Psoas muscle (tissue), 8 donors: Measurements from ENCODE around the gene ABHD16B. TPM values are rescaled to one million over a fixed set of nuclear protein-coding genes. Genes with fewer than 3 reads are reported as not detected.
A peak's percentile ranks its signal among the peaks of the same experiment; 100 is the strongest.

Experiments
- ATAC-seq, 4 donors: fragments of 200-7000 bp; cut with Tn5 transposase; one replicate each; pipeline ENCODE4 v1.9.1; 2020; ENCODE audit warnings: moderate library complexity in 3 of 4, mild to moderate bottlenecking in 2 of 4
- DNase-seq, 2 donors: peaks; one replicate each; pipeline ENCODE4 v3.0.0-alpha.2; 2020
- H3K27ac ChIP-seq: fragments of 200-600 bp; one replicate; pipeline ENCODE4 v1.8.0; 2022
- H3K27me3 ChIP-seq, 3 donors: fragments of 200-600 bp in 1 of 3; one replicate each; pipeline versions ENCODE4 v1.6.1 to v1.8.0; 2013 to 2022; ENCODE audit warnings: low read length in 2 of 3, mild to moderate bottlenecking in 2 of 3, moderate library complexity in 1 of 3; ENCODE audit not compliant: insufficient read depth in 3 of 3
- H3K36me3 ChIP-seq, 2 donors: fragments of 200-600 bp in 1 of 2; one replicate each; pipeline versions ENCODE4 v1.6.1 to v1.8.0; 2013 to 2022; ENCODE audit warnings: low read depth in 1 of 2, mild to moderate bottlenecking in 1 of 2, moderate library complexity in 1 of 2; ENCODE audit not compliant: insufficient read depth in 1 of 2
- H3K4me1 ChIP-seq: fragments of 200-600 bp; one replicate; pipeline ENCODE4 v1.8.0; 2022
- H3K4me3 ChIP-seq: fragments of 200-600 bp; one replicate; pipeline ENCODE4 v1.8.0; 2022; ENCODE audit warnings: mild to moderate bottlenecking
- H3K9me3 ChIP-seq: fragments of 200-600 bp; one replicate; pipeline ENCODE4 v1.8.0; 2022
- CTCF ChIP-seq: fragments of 200-600 bp; IDR thresholded peaks from one replicate; pipeline ENCODE4 v1.8.0; 2022; ENCODE audit warnings: antibody characterized with exemption
- WGBS, 3 donors: extraction: QIAGEN DNeasy Blood & Tissue Kit; methylation state at CpG; one replicate each; pipeline versions ENCODE4 v1.1.6 to v1.1.7; 2013; 5-methylcytosine and 5-hydroxymethylcytosine counted together
- intact Hi-C, 2 donors: fragments of 100-400 bp; cut with DNase I; formaldehyde crosslinking; loops; one replicate each; pipeline versions ENCODE4 v1.11.0 to v1.14.2; 2022
- long read RNA-seq, 2 donors: library from polyadenylated mRNA; unstranded; transcript quantifications; one replicate each; pipeline ENCODE4 v2.0.0, GENCODE V29; 2021
- polyA plus RNA-seq, 3 donors: library from polyadenylated mRNA; stranded (reverse); fragments of 200-250 nt; gene quantifications; one replicate each; pipeline ENCODE4 v1.2.3, GENCODE V29; 2013
- total RNA-seq, 4 donors: library from RNA; stranded (reverse); fragmentation: NEBNext Ultra II Directional in 2 of 4; extraction: Animal tissue kit (Norgen Biotek cat#: 25700) in 2 of 4; gene quantifications; one replicate each; pipeline versions ENCODE4 v1.2.1 to v1.2.4, GENCODE V29; 2021 to 2023
- donor health status: healthy with polysubstance abuse.
- donor health status: DM: no; HTN: no; CAD: no; lungs with moderate emphysema.
- donor health status: Bipolar disorder and iron deficiency.
- donor health status: healthy.
- donor health status: DM: yes; HTN: yes; CAD: no.
- donor health status: DM: no; HTN: no; CAD: no.
- donor health status: DM: no; HTN: no; CAD: no.
- donor health status: DM: yes; HTN: yes; CAD: no.

The ABHD16B gene
- total RNA-seq (not detected), polyA plus RNA-seq (1 to 10 TPM in 1 of 3 donors, under 1 TPM in 2; 0.04 to 3.2 (median 0.34) TPM)
- long read RNA-seq, donor 1, partial matches to known transcripts: 0 of 1 reads
- long read RNA-seq, donor 1, other reads (novel, unspliced or antisense): 0 of 1 reads
- long read RNA-seq, donor 2: 0 reads

GRCh38 chr20:63861365-63861934 is at the start of gene ABHD16B:
Gene ABHD16B (plus strand): TSS chr20:63861498. CDS start chr20:63861541, 43 bp downstream.
- ATAC-seq: no peak
- Histone ChIP-seq H3K36me3 (peaks cover 3 to 9% of the 10 kb centered on the region in 2 donors), H3K9me3 (no peaks in the 10 kb centered on the region), H3K27ac (no peak within 1 kb of the TSS), H3K27me3 (peaks cover 0 to 12% (median 0%) of the 10 kb centered on the region in 3 donors), H3K4me3 (no peak within 1 kb of the TSS), H3K4me1 (peaks cover 20% of the 10 kb centered on the region)
- DNase-seq: no peak
- WGBS, 3 donors: 96 to 97% (median 96%) methylated on average over 59 of the region's 59 CpGs
- TF ChIP-seq CTCF: no peak
- intact Hi-C loops: no loop called here

GRCh38 chr20:63814891-63815614 is 46.2 kb upstream of the ABHD16B start:
- H3K4me1 ChIP-seq: no peaks in the 10 kb centered on the region
- H3K36me3 ChIP-seq: no peaks in the 10 kb centered on the region
- intact Hi-C loops: no loop called here
- no peak for DNase-seq
- TF ChIP-seq CTCF: no peak
- no peak overlapping the region for H3K27ac ChIP-seq
- H3K9me3 ChIP-seq: no peaks in the 10 kb centered on the region
- no peak overlapping the region for H3K4me3 ChIP-seq
- no peaks in the 10 kb centered on the region for H3K27me3 ChIP-seq
- 65 to 79% (median 75%) methylated on average over 8 of the region's 8 CpGs for WGBS, 3 donors
- ATAC-seq: no peak

- no peaks in the 10 kb centered on the region for H3K36me3 ChIP-seq
- 77 to 91% (median 85%) methylated on average over 14 of the region's 14 CpGs for WGBS, 3 donors
- H3K4me1 ChIP-seq: no peaks in the 10 kb centered on the region
- intact Hi-C loops: no loop called here
- no peaks in the 10 kb centered on the region for H3K9me3 ChIP-seq
- no peaks in the 10 kb centered on the region for H3K27me3 ChIP-seq
- DNase-seq (no peak), ATAC-seq (no peak)
- H3K27ac ChIP-seq: no peak overlapping the region
- no peak for TF ChIP-seq CTCF
- no peak overlapping the region for H3K4me3 ChIP-seq
Measured at GRCh38 chr20:63815615-63816253, 45.6 kb upstream of the ABHD16B start.

GRCh38 chr20:63819224-63819921 is 41.9 kb upstream of the ABHD16B start:
- H3K9me3 ChIP-seq: no peaks in the 10 kb centered on the region
- 34 to 41% (median 35%) methylated on average over 24 of the region's 24 CpGs for WGBS, 3 donors
- H3K36me3 ChIP-seq: no peaks in the 10 kb centered on the region
- peak overlapping the region; percentile 27 for H3K27ac ChIP-seq
- peak; percentile 44 for TF ChIP-seq CTCF
- peak; percentile 57 to 73 (median 61) for ATAC-seq
- no peaks in the 10 kb centered on the region for H3K27me3 ChIP-seq
- intact Hi-C loops: no loop called here
- no peak for DNase-seq
- peak overlapping the region; percentile 31 for H3K4me3 ChIP-seq
- no peaks in the 10 kb centered on the region for H3K4me1 ChIP-seq
